Thyroid gland (tissue), 4 donors: ENCODE results near the gene LDLRAD4.

Experiments used
- POLR2A ChIP-seq, 2 donors: fragments of 450-650 bp; IDR thresholded peaks; one replicate each; pipeline ENCODE4 v1.6.1; 2017; ENCODE audit warnings: antibody characterized with exemption in 2 of 2, mild to moderate bottlenecking in 2 of 2, moderate library complexity in 1 of 2
- TF ChIP-seq, protein P1 (sequence below), 6 experiments: fragments of 200-600 bp in 3 of 6; fragments of 450-650 bp in 3 of 6; sonication (generic) in 3 of 6; IDR thresholded peaks; one replicate each; pipeline ENCODE4 v1.5.1; 2016 to 2019; ENCODE audit warnings: antibody characterized with exemption in 6 of 6, mild to moderate bottlenecking in 2 of 6, inconsistent platforms in 1 of 6, moderate library complexity in 1 of 6

DNA sequence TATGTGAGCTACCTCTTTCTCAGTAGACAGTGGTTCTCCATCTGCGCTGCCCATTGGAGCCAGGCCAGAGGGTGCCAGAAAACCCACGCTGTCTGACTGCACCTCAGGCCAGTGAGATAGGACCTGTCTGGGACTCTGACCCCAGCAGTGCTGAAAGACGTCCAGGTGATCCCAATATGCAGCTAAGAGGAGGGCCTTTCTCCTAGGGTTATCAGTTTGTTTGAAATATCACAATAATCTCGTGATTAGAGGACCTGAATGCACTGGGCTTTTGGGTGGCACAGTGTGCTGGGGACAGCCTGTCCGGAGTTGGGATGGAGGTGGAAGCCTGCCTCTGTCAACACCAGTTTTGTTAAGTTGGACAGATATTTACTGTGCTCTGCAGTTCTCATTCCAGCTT, 216.3 kb downstream of the LDLRAD4 start:
- TF ChIP-seq, protein P1, sequence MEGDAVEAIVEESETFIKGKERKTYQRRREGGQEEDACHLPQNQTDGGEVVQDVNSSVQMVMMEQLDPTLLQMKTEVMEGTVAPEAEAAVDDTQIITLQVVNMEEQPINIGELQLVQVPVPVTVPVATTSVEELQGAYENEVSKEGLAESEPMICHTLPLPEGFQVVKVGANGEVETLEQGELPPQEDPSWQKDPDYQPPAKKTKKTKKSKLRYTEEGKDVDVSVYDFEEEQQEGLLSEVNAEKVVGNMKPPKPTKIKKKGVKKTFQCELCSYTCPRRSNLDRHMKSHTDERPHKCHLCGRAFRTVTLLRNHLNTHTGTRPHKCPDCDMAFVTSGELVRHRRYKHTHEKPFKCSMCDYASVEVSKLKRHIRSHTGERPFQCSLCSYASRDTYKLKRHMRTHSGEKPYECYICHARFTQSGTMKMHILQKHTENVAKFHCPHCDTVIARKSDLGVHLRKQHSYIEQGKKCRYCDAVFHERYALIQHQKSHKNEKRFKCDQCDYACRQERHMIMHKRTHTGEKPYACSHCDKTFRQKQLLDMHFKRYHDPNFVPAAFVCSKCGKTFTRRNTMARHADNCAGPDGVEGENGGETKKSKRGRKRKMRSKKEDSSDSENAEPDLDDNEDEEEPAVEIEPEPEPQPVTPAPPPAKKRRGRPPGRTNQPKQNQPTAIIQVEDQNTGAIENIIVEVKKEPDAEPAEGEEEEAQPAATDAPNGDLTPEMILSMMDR (IDR thresholded peaks at IDR 0.05): no peak
- TF ChIP-seq POLR2A (IDR thresholded peaks at IDR 0.05): no peak
